ENCODE measurements around the gene PNPO.
A peak's percentile ranks its signal among the peaks of the same experiment; 100 is the strongest.

The PNPO gene

GRCh38 chr17:47949197-47949759 is 7.9 kb downstream of the PNPO start:
- Histone ChIP-seq H3K4me3 (ENCODE audit: low read length, poor library complexity, severe bottlenecking) (peak overlapping the region; percentile 74), H2AFZ (ENCODE audit: low read length) (peak overlapping the region; percentile 85), H3F3A (ENCODE audit: low read depth) (no peaks in the 10 kb centered on the region), H3K9me3 (ENCODE audit: insufficient read depth, low read depth, low read length) (no peaks in the 10 kb centered on the region), H4K20me1 (ENCODE audit: insufficient read depth, low read length, poor library complexity, severe bottlenecking) (no peaks in the 10 kb centered on the region), H3K36me3 (ENCODE audit: insufficient read depth, low read length) (no peaks in the 10 kb centered on the region), H3K9me2 (replicated peaks; ENCODE audit: low read depth, low read length) (no peaks in the 10 kb centered on the region), H3K4me2 (ENCODE audit: low read depth, low read length, poor library complexity, severe bottlenecking) (peak overlapping the region; percentile 91), H3K9ac (ENCODE audit: low read depth, low read length, poor library complexity, severe bottlenecking) (peak overlapping the region; percentile 71), H3K27me3 (ENCODE audit: insufficient read depth, low read length, poor library complexity, severe bottlenecking) (no peaks in the 10 kb centered on the region), H3K4me1 (ENCODE audit: insufficient read depth, low read length, poor library complexity, severe bottlenecking) (peaks cover 17% of the 10 kb centered on the region), H3K79me2 (ENCODE audit: insufficient read depth, low read length) (no peaks in the 10 kb centered on the region)
- TF ChIP-seq, protein P1, sequence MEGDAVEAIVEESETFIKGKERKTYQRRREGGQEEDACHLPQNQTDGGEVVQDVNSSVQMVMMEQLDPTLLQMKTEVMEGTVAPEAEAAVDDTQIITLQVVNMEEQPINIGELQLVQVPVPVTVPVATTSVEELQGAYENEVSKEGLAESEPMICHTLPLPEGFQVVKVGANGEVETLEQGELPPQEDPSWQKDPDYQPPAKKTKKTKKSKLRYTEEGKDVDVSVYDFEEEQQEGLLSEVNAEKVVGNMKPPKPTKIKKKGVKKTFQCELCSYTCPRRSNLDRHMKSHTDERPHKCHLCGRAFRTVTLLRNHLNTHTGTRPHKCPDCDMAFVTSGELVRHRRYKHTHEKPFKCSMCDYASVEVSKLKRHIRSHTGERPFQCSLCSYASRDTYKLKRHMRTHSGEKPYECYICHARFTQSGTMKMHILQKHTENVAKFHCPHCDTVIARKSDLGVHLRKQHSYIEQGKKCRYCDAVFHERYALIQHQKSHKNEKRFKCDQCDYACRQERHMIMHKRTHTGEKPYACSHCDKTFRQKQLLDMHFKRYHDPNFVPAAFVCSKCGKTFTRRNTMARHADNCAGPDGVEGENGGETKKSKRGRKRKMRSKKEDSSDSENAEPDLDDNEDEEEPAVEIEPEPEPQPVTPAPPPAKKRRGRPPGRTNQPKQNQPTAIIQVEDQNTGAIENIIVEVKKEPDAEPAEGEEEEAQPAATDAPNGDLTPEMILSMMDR (conservative IDR thresholded peaks at IDR 0.05; ENCODE audit: low read length) = peak; percentile 90
- TF ChIP-seq EZH2phosphoT487 (IDR thresholded peaks at IDR 0.05; ENCODE audit: borderline replicate concordance) = no peak

DNA sequence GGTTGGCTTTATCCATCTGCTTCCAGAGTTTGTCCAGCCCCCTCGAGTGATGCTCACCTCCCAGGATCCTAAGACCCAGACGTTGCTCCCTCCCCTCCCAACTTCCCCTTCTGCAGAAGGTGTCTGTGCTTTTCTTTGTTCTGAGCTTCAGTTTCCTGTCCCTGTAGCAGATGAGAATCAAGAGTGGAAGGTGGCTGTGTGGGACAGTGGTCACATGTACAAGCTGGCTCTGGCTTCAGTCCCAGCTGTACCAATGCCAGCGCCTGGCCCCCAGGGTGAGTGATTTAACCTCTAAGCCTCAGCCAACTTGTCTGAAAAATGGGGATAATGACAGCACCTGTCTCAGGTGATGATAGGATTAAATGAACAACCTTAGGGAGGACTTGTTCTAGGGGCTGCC is 8.6 kb downstream of the PNPO start:
- Histone ChIP-seq H3K27me3 (ENCODE audit: insufficient read depth, low read length, poor library complexity, severe bottlenecking) (no peaks in the 10 kb centered on the region), H2AFZ (ENCODE audit: low read length) (peak overlapping the region; percentile 85)

DNA sequence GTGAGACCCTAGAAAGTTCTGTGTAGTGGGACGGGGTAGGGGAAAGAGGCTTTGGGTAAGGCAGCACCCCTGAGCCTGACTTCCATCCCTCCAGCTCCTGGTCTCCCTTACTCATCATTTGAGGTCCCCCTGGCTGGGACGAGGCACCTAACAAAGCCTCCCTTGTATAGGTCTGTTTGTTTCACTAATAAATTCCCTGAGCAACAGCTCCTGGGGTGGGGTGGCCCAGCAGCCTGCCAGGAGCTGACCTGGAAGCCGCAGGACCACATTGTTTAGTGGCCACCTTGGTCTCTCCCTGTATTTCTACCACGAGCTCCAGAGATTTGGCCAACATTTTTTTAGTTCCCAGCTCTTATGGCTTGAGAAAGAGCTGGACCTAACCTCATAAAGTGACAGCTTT is 9.1 kb downstream of the PNPO start:
- H3F3A ChIP-seq (ENCODE audit: low read depth) = no peaks in the 10 kb centered on the region
- no peaks in the 10 kb centered on the region for H3K79me2 ChIP-seq (ENCODE audit: insufficient read depth, low read length)
- no peak overlapping the region for H3K4me3 ChIP-seq (ENCODE audit: low read length, poor library complexity, severe bottlenecking)
- peak overlapping the region; percentile 71 for H3K9ac ChIP-seq (ENCODE audit: low read depth, low read length, poor library complexity, severe bottlenecking)
- TF ChIP-seq, protein P1 (conservative IDR thresholded peaks at IDR 0.05; ENCODE audit: low read length) = no peak
- TF ChIP-seq EZH2phosphoT487 (IDR thresholded peaks at IDR 0.05; ENCODE audit: borderline replicate concordance) = no peak
- H3K4me2 ChIP-seq (ENCODE audit: low read depth, low read length, poor library complexity, severe bottlenecking) = no peak overlapping the region
- H3K4me1 ChIP-seq (ENCODE audit: insufficient read depth, low read length, poor library complexity, severe bottlenecking) = peaks cover 17% of the 10 kb centered on the region
- no peaks in the 10 kb centered on the region for H3K36me3 ChIP-seq (ENCODE audit: insufficient read depth, low read length)
- no peaks in the 10 kb centered on the region for H3K9me2 ChIP-seq (replicated peaks; ENCODE audit: low read depth, low read length)
- no peak overlapping the region for H2AFZ ChIP-seq (ENCODE audit: low read length)
- no peaks in the 10 kb centered on the region for H3K27me3 ChIP-seq (ENCODE audit: insufficient read depth, low read length, poor library complexity, severe bottlenecking)
- no peaks in the 10 kb centered on the region for H3K9me3 ChIP-seq (ENCODE audit: insufficient read depth, low read depth, low read length)
- H4K20me1 ChIP-seq (ENCODE audit: insufficient read depth, low read length, poor library complexity, severe bottlenecking) = no peaks in the 10 kb centered on the region

More for the DNA sequence above, 8.6 kb downstream of the PNPO start:
- Histone ChIP-seq H3F3A (ENCODE audit: low read depth) (no peaks in the 10 kb centered on the region), H3K4me1 (ENCODE audit: insufficient read depth, low read length, poor library complexity, severe bottlenecking) (peaks cover 17% of the 10 kb centered on the region), H3K9me3 (ENCODE audit: insufficient read depth, low read depth, low read length) (no peaks in the 10 kb centered on the region), H3K9me2 (replicated peaks; ENCODE audit: low read depth, low read length) (no peaks in the 10 kb centered on the region), H3K4me3 (ENCODE audit: low read length, poor library complexity, severe bottlenecking) (peak overlapping the region; percentile 74), H3K9ac (ENCODE audit: low read depth, low read length, poor library complexity, severe bottlenecking) (peak overlapping the region; percentile 71), H4K20me1 (ENCODE audit: insufficient read depth, low read length, poor library complexity, severe bottlenecking) (no peaks in the 10 kb centered on the region), H3K4me2 (ENCODE audit: low read depth, low read length, poor library complexity, severe bottlenecking) (peak overlapping the region; percentile 91), H3K36me3 (ENCODE audit: insufficient read depth, low read length) (no peaks in the 10 kb centered on the region), H3K79me2 (ENCODE audit: insufficient read depth, low read length) (no peaks in the 10 kb centered on the region)
- no peak for TF ChIP-seq EZH2phosphoT487 (IDR thresholded peaks at IDR 0.05; ENCODE audit: borderline replicate concordance)
- TF ChIP-seq, protein P1 (conservative IDR thresholded peaks at IDR 0.05; ENCODE audit: low read length) = no peak

Measured in Loucy (cell line).